ENCODE data around the gene VWC2L.

- TF ChIP-seq EZH2 (IDR thresholded peaks at IDR 0.05; ENCODE audit: insufficient read depth, poor library complexity, severe bottlenecking) (no peak), EZH2phosphoT487 (IDR thresholded peaks at IDR 0.05; ENCODE audit: insufficient read depth, low read depth) (no peak)
Observed at GRCh38 chr2:214393796-214394195, 17.1 kb upstream of the VWC2L start.
